ENCODE measurements around the gene SYTL4.

DNA sequence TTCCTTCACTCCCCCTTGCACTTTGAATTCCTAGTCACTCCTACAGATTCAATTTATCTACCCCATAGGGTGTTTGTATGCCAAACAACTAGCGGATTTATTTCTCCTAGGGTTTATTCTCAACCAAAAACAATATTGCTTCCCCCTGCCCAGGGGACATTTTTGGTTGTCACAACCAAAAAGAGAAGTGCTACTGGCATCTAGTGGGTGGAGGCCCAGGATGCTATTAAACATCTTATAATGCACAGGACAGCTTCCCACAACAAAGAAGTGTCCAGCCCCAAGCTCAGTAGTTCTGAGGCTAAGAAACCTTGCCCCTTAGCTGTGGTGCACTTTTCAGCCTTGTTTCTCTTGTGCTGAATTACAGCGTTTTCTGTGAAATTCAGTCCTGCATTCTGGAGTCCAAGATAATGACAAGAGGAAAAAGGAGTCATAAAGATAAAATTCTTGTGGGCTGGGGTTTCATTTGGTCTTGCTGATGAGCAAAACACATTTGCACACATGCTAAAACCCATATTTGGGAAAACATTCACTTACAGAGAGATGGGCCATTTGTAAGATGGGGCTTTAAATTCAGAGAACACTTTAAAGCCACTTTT, 11.2 kb upstream of the SYTL4 start:
- TF ChIP-seq CTCF (IDR thresholded peaks at IDR 0.05) (no peak), POLR2A (IDR thresholded peaks at IDR 0.05; ENCODE audit: low read depth) (no peak), POLR2AphosphoS5 (IDR thresholded peaks at IDR 0.05) (no peak), EP300 (IDR thresholded peaks at IDR 0.05) (no peak)
